Mucosa of rectum (tissue), 2 donors: ENCODE data around the gene TBATA.
"Not testable (repeated sequence)": the region's sequence is repeated elsewhere in the genome, so short reads cannot be mapped to it uniquely, and the experiment has no call there.

Source experiments
- H3K27ac ChIP-seq, 2 donors: one replicate each; pipeline ENCODE4 v1.7.0; 2013; ENCODE audit warnings: inconsistent platforms in 2 of 2, low read depth in 2 of 2, low read length in 2 of 2
- H3K27me3 ChIP-seq, 2 donors: one replicate each; pipeline ENCODE4 v1.7.0; 2013; ENCODE audit warnings: low read length in 2 of 2; ENCODE audit not compliant: control insufficient read depth in 2 of 2, insufficient read depth in 2 of 2
- H3K36me3 ChIP-seq, 2 donors: one replicate each; pipeline ENCODE4 v1.7.0; 2013; ENCODE audit warnings: low read length in 2 of 2; ENCODE audit not compliant: control insufficient read depth in 2 of 2, insufficient read depth in 2 of 2
- H3K4me1 ChIP-seq, 2 donors: one replicate each; pipeline ENCODE4 v1.7.0; 2013; ENCODE audit warnings: low read length in 2 of 2, mild to moderate bottlenecking in 1 of 2; ENCODE audit not compliant: control insufficient read depth in 2 of 2, insufficient read depth in 2 of 2
- H3K4me3 ChIP-seq, 2 donors: one replicate each; pipeline ENCODE4 v1.7.0; 2013; ENCODE audit warnings: low read length in 2 of 2
- H3K9ac ChIP-seq, 2 donors: one replicate each; pipeline ENCODE4 v1.7.0; 2013; ENCODE audit warnings: low read length in 2 of 2, low read depth in 1 of 2, mild to moderate bottlenecking in 1 of 2
- H3K9me3 ChIP-seq, 2 donors: one replicate each; pipeline ENCODE4 v1.7.0; 2013; ENCODE audit warnings: low read length in 2 of 2; ENCODE audit not compliant: control insufficient read depth in 2 of 2
- donor health status: healthy.
- donor health status: Normal muscosa, but diverticular disease.

Gene TBATA

GRCh38 chr10:70773965-70774809, 11.0 kb downstream of the TBATA start:
- H3K36me3 ChIP-seq, result no peaks in the 10 kb centered on the region
- H3K27me3 ChIP-seq, result no peaks in the 10 kb centered on the region
- H3K4me3 ChIP-seq, result no peak overlapping the region
- no peak overlapping the region for H3K9ac ChIP-seq
- H3K9me3 ChIP-seq, result no peaks in the 10 kb centered on the region
- H3K4me1 ChIP-seq, result peaks cover 0 to 1% of the 10 kb centered on the region in 2 donors
- H3K27ac ChIP-seq, result no peak overlapping the region

GRCh38 chr10:70773461-70773860, 11.7 kb downstream of the TBATA start:
- Histone ChIP-seq H3K27me3 (no peaks in the 10 kb centered on the region), H3K9me3 (no peaks in the 10 kb centered on the region), H3K4me3 (no peak overlapping the region), H3K36me3 (no peaks in the 10 kb centered on the region), H3K9ac (no peak overlapping the region), H3K4me1 (no peaks in the 10 kb centered on the region), H3K27ac (no peak overlapping the region)

GRCh38 chr10:70772627-70773026, 12.6 kb downstream of the TBATA start:
- H3K27me3 ChIP-seq, result no peaks in the 10 kb centered on the region
- no peak overlapping the region for H3K4me3 ChIP-seq
- H3K36me3 ChIP-seq, result no peaks in the 10 kb centered on the region
- H3K27ac ChIP-seq, result no peak overlapping the region
- H3K9ac ChIP-seq, result no peak overlapping the region
- no peaks in the 10 kb centered on the region for H3K9me3 ChIP-seq
- no peaks in the 10 kb centered on the region for H3K4me1 ChIP-seq

- H3K36me3 ChIP-seq, result no peaks in the 10 kb centered on the region
- no peaks in the 10 kb centered on the region for H3K9me3 ChIP-seq
- H3K4me1 ChIP-seq, result no peaks in the 10 kb centered on the region
- H3K27me3 ChIP-seq, result no peaks in the 10 kb centered on the region
- H3K9ac ChIP-seq, result no peak overlapping the region
- no peak overlapping the region for H3K4me3 ChIP-seq
- no peak overlapping the region for H3K27ac ChIP-seq
These were observed 13.6 kb downstream of the TBATA start for GRCh38 chr10:70771311-70772194.

- H3K9ac ChIP-seq, H3K27me3 ChIP-seq, H3K27ac ChIP-seq, H3K36me3 ChIP-seq, H3K4me1 ChIP-seq, H3K4me3 ChIP-seq, H3K9me3 ChIP-seq: not testable (repeated sequence)
These were observed 14.7 kb downstream of the TBATA start for GRCh38 chr10:70770516-70770915.

- Histone ChIP-seq H3K27me3 (no peaks in the 10 kb centered on the region), H3K36me3 (no peaks in the 10 kb centered on the region), H3K27ac (no peak overlapping the region), H3K9ac (no peak overlapping the region), H3K9me3 (no peaks in the 10 kb centered on the region), H3K4me3 (no peak overlapping the region), H3K4me1 (no peaks in the 10 kb centered on the region)
These were observed 15.2 kb downstream of the TBATA start for GRCh38 chr10:70770001-70770400.

GRCh38 chr10:70769121-70769520, 16.1 kb downstream of the TBATA start:
- Histone ChIP-seq H3K27ac (no peak overlapping the region), H3K4me3 (no peak overlapping the region), H3K36me3 (no peaks in the 10 kb centered on the region)

GRCh38 chr10:70768026-70768685, 17.0 kb downstream of the TBATA start:
- not testable (repeated sequence) for H3K4me1 ChIP-seq, H3K27me3 ChIP-seq, H3K27ac ChIP-seq, H3K9ac ChIP-seq, H3K4me3 ChIP-seq, H3K9me3 ChIP-seq, H3K36me3 ChIP-seq

More at GRCh38 chr10:70769121-70769520, 16.1 kb downstream of the TBATA start:
- H3K4me1 ChIP-seq, result no peaks in the 10 kb centered on the region
- no peak overlapping the region for H3K9ac ChIP-seq
- H3K9me3 ChIP-seq, result no peaks in the 10 kb centered on the region
- H3K27me3 ChIP-seq, result no peaks in the 10 kb centered on the region

- no peak overlapping the region for H3K9ac ChIP-seq
- no peaks in the 10 kb centered on the region for H3K27me3 ChIP-seq
- H3K4me3 ChIP-seq, result no peak overlapping the region
- no peak overlapping the region for H3K27ac ChIP-seq
- no peaks in the 10 kb centered on the region for H3K4me1 ChIP-seq
- no peaks in the 10 kb centered on the region for H3K9me3 ChIP-seq
- H3K36me3 ChIP-seq, result no peaks in the 10 kb centered on the region
These were observed 19.2 kb downstream of the TBATA start for GRCh38 chr10:70765794-70766594.
